GM10266 (cell line): ENCODE results near the gene GMFB.

Experiments used
- DNase-seq: peaks from one replicate; pipeline ENCODE4 v3.0.0; 2012; ENCODE audit errors: extremely low spot score
- TF ChIP-seq, protein P1 (sequence below): IDR thresholded peaks from 2 replicates; pipeline ENCODE4 v1.5.1; 2012; ENCODE audit warnings: mild to moderate bottlenecking, low read depth; ENCODE audit not compliant: control insufficient read depth, insufficient read depth; ENCODE audit errors: missing control alignments

GMFB gene

DNA sequence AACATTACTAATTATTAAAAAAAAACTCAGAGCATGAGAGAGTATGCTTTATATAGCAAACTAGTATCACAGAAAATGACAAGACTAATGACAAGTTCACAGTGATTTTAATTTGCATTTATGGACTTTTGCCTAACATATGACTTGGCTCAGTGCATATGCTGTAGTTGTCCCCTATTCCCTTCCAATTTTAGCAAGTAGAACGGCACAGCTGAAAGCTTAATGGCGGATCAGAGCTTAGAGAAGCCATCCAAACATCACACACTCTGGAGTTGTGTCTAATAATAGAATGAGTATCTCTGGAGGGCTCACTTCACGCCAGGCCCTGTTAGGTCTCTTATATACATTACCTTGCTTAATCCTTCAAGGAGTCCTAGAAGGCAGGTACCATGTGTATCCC is 60.9 kb downstream of the GMFB start:
- TF ChIP-seq, protein P1, sequence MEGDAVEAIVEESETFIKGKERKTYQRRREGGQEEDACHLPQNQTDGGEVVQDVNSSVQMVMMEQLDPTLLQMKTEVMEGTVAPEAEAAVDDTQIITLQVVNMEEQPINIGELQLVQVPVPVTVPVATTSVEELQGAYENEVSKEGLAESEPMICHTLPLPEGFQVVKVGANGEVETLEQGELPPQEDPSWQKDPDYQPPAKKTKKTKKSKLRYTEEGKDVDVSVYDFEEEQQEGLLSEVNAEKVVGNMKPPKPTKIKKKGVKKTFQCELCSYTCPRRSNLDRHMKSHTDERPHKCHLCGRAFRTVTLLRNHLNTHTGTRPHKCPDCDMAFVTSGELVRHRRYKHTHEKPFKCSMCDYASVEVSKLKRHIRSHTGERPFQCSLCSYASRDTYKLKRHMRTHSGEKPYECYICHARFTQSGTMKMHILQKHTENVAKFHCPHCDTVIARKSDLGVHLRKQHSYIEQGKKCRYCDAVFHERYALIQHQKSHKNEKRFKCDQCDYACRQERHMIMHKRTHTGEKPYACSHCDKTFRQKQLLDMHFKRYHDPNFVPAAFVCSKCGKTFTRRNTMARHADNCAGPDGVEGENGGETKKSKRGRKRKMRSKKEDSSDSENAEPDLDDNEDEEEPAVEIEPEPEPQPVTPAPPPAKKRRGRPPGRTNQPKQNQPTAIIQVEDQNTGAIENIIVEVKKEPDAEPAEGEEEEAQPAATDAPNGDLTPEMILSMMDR, result no peak
- no peak for DNase-seq

DNA sequence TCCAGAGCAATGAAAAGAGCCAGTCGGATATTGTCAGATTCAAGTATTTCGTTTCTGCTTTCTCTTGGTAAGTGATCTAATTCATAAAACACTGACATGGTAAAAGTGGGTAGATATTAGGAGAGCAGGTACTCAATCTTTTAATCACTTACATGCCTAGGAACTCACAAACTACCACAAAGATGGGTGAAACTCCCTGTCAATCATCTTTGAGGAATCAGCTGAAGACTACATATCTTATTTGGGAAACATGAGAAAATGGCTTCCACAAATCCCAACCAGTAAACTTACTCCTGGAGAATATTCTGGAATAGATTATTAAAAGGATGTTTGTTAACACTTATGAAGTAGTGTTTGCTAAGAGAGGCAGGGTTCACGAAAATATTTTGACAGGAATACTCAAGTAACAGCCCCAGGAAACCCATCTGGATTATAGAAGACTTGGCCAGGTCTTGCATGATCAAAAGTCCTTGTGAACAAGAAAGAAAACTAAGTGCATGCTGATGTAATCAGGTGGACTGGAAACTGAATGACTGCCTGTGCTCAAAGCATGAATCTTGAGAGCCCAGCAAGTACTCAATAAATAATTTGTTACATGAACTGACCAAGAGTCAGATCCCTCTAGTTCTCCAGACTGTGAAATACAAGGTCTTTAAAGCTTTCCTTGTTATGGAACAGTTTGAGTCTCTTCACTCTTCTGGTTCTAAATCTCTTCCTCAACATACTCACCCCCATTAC is 63.1 kb downstream of the GMFB start:
- DNase-seq, result no peak
- TF ChIP-seq, protein P1, result no peak

DNA sequence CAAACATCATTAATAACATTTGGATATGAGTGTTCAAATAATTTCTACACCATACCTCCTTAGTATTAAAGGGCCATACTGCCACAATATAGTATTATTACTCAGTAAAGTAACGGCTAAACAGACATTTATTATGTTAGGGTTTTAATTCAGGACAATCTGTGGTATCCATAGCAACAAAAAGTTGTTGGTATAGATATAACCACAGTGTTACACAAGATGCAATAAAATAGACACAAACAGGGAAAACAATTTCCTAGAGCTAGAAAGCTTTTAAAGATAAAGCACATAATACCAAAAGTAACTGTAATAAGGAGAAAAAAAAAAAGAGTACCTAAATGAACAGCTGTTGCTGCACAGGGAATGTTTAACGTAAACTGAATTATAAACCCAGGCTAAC is 63.7 kb downstream of the GMFB start:
- TF ChIP-seq, protein P1, result no peak
- no peak for DNase-seq
